Fibroblast of skin of right biceps (primary cell): ENCODE data around the gene SLC16A8.
"Not testable (repeated sequence)": the region's sequence is repeated elsewhere in the genome, so short reads cannot be mapped to it uniquely, and the experiment has no call there.

Experiments
- DNase-seq: peaks from one replicate; pipeline ENCODE4 v3.0.0-alpha.2; 2013

Gene SLC16A8

DNA sequence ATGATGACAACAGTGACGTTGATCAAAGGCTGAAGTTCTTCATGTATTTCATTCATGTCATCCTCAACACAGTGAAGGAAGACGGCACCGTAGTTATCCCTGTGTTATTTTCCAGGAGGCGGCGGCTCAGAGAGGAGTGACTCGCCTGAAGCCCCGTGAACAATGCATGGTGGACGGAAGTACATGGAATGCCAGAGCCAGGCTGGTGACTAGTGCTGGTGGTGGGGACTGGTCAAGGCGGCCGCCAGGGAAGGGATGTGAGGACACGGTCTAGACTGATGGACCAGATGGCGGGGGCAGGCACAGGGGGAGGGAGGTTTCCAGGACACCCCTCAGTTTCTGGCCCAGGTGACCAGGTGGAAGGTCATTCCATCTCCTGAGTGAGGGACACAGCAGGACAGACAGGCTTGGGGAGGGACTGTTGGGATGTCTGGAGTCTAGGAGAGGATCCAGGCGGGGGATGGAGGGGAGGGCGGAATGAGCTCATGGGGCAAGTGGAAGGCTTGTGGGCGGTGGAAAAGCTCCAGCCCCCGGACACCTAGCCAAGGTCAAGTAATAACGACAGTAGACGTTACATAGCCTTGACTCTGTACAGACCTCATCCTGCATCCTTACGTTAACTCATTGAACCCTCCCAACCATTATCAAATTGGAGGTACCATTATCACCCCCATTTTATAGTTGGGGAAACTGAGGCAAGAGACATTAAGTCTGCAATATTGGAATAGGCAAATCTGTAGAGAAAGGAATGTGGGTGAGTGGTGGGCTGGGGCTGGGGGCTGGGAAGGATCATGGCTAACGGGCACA, 42.8 kb downstream of the SLC16A8 start:
- peak; percentile 37 for DNase-seq

DNA sequence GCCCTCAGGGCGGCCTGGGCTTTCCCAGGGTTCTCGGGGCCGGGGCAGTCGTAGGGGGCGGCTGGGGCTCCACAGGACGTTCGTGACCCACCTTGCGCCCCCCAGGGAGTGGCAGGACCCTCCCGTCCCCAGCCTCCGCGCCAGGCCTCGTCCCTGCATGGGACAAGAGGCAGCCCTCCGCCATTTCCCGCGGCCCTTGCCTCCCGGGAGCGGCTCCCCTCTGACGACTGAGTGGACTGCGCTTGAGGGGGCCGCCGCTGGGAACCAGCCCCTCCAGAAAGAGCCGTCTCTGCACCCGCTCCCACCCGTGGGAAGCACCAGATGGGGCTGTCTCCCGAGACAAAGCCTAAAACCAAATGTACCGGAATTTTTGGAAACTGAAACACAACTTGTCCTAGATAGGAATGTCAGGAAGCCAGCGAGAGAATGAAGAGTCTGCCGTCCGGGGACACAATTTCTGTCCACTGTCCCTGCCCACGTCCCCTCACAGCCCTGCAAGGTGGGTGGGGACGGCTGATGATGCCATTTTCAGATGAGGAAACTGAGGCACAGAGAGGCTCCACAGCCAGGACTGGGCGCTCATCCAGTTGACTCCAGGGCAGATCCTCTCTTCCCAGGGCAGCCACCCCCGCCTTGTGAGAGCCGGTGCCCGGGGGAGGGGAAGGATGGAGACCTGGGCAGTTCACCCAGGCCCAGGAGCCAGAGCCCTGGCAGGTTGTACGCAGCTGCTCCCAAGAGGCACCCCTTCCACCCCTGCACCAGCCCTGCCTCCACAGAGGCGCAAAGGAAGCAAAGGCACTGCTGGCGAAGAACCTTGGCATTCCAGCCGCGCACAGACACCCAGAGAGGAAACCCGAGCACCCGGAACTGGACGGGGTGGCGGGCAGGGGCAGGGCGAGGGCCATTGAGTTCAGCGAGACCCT, 44.8 kb downstream of the SLC16A8 start:
- DNase-seq = no peak

DNA sequence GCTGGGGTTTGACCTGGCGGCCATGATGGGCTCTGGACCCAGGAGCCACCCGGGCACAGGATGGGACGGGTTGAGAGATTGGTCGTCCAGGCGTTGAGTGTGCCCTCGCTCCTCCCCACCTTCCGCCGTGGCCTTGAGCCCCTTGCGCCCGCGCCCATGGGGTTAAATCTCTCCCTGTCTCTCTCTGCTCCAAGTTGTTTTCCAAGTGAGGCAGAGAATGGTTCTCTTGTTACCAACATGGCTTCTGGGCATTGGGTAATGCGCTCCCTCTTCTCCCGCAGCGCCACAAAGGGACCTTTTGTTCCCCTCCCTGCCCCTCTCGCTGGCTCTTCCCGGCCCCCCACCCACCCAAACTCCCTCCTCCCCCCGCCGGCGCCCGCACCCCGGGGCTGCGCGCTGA, 45.6 kb downstream of the SLC16A8 start:
- DNase-seq = no peak

DNA sequence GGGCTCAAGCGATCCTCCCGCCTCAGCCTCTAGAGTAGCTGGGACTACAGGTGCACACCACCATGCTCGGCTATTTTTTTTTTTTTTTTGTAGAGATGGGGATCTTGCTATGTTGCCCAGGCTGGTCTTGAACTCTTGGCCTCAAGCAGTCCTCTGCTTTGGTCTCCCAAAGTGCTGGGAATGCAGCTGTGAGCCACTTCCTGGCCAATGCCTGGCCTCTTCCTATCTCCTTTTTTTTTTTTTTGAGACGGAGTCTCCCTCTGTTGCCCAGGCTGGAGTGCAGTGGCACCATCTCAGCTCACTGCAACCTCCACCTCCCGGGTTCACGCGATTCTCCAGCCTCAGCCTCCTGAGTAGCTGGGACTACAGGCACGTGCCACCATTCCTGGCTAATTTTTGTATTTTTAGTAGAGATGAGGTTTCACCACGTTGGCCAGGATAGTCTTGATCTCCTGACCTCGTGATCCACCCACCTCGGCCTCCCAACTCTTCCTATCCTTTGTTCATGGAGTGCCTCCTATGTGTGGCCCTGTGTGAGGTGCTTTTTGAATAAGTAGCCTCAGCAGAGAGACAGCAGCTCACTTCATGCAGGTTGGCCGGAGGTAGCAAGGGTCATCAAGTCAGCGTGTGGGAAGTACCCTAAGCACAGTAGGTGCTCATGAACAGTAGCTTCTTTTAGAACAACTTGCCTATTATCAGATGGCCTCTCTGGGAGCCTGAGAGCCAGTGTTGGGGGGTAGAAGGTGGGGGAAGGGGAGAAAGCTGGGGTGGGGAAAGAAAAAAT, 46.4 kb downstream of the SLC16A8 start:
- DNase-seq = not testable (repeated sequence)

DNA sequence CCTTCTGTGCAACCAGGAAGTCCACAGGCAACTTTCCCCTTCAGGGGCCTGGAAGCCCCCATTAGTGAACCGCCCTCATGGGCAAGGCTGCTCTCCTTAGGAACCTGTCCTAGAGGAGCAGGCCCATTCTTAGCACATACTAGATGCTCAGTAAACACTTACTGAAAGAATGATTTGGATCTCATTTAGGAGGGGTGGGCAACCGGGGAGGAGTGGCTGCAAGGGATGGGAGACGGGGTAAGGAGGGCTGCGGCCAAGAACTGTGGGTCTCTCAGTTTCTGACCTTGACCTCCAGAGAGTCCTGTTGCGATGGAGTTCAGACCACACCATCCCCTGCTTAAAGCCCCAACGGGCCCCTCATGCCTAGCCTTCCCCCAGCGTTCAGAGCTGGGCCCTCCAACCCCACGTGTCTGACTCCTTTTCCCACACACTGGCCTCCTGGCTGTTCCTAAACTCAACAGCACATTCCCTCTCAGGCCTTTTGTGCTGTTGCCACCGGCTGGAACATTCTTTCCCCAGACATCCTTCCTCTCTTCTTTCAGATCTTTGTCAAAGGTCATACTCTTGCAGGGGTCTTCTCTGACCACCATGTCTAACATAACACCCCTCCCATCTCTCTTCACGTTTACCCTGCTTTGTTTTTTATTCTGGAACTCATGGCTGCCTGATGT, 47.5 kb downstream of the SLC16A8 start:
- DNase-seq = no peak

DNA sequence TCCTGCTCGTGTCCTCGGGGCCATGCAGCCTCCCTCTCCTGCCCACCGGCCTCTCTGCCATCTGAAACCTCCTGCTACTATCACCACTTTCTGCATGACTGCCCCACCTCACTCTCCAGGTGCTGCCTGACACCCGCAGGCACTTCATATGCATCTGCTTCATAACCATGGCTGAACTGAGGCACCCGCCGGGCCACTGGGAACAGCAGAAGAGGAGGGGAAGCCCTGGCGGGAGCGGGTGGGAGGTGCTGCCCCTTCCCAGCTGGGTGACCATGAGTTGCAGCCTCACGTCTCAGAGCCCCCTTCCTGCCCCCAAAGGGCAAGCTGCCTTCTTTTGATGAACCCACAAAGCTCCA, 48.5 kb downstream of the SLC16A8 start:
- no peak for DNase-seq

DNA sequence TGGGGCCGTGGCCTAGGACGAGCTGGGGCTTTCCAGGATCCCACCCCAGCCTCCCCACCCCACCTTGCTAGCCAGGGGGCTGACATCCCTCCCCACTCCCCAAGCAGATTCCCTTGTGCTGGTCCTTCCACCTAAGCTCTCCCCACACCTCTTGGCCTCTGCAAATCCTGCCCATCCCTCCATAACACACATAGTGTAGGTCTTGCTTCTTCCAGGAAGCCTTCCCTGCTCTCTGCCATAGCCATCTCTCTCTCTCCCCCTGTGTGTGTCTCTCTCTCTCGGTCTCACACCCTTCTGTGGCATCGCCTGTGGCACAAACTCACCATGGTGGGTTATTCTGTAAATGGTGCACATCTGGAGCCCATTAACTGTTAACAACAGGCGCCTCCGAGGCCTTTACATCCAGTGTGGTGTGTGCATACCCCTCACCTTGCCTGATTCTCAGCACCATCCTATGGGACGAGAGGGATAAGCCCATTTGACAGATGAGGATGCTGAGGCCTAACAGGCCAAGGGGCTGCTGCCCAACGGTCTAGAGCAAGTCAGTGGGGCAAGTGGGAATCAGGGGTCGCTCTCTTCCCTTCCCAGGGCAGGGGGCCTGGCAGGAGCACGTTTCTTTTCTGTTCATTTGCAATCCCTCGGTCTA, 49.0 kb downstream of the SLC16A8 start:
- DNase-seq = peak; percentile 24

DNA sequence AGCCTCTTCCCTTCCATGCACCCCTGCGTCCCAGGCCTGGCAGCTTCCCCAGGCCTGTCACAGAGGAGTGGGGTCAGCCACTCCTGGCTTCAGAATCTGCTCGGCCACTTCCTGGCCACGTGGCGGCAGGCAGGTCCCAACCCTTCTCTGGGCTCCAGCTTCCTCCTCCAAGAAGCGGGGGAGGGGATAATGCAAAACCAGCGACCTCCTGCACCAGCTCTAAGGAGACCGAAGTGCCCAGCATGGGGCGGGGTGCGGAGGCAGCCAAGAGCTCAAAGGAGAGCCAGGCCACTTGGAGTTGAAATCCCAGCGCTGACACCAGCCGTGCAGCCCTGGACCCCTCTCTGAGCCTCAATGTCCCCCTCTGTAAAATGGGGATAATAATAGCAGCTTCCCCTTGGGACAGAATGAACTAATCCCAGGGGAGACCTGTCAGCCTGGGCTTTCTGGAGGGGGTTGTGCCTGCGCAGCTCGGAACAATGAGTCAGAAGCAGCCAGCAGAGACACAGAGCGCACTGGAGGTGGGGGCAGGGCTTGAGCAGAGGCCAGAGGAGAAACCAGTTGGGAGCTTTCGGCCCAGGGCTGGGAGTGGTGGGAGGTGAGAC, 49.6 kb downstream of the SLC16A8 start:
- DNase-seq = peak; percentile 93

DNA sequence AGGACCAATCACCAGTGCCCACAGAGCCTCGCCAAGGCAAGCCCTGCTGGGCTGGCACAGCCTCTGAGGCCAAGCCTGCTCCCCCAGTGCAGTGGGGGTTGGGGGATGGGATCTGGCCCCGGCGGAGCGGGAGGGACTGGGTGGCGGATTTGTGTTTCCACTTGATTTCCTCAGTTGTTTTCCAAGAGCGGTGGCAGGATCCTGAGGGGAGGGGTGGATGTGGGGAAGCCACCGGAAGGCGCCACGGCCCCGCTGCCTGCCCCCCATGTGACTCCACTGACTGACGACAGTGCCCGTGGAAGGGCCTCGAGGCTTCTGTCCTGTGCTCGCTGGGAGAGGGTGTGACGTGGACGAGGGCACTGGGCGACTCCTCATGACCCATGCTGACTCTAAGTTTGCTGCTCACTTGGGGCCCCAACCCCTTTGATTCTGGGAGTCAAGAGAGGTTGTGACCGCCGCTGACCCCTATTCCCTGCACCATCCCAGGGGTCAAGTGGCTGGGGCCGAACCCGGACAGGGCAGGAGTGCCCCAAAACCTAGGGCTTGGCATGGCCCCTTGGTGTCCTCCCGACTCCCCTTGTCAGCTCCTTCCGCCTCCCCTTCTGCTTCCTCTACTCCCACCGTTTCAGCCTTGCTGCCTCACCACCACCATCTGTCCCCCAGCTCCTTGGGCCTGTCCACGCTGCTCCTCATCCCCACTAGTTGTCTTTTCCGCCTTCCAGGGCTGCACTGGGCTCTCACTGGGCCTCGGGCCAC, 50.3 kb downstream of the SLC16A8 start:
- DNase-seq = no peak

DNA sequence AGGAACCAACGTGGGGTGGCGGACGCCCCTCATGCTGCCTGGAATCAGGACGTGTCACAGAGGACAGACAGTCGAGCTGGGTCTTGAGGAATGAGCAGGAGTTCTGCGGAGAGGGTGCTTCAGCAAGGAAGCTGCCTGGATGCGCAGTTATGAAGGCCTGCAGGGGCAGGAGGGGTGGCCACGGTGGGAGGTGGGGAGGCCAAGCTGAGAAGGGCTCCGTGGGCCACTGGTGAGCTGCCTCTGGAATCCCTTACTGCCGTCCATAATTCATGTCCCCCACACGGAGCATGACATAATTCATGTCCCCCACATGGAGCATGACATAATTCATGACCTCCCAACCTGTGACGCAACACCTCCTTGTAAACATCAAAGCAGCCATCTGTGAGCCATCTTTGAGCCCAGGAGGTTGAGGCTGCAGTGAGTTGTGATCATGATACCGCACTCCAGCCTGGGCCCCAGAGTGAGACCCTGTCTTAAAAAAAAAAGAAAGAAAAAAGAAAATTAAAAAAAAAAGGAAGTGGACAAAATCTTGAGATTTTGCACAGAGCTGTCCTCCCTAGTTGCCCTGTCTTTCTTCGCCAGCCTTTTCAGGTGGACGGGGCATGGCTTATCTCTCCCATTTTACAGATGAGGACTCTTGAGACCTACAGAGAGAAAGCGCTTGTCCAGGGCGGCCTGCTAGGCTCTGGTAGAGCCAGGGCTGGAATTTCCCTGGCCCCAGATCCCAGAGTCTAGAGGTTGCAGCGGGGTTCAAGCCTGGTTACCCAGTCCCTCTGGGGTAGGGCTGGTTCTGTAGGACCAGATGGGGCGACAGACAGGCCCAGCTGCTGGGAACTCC, 51.1 kb downstream of the SLC16A8 start:
- peak; percentile 81 for DNase-seq

DNA sequence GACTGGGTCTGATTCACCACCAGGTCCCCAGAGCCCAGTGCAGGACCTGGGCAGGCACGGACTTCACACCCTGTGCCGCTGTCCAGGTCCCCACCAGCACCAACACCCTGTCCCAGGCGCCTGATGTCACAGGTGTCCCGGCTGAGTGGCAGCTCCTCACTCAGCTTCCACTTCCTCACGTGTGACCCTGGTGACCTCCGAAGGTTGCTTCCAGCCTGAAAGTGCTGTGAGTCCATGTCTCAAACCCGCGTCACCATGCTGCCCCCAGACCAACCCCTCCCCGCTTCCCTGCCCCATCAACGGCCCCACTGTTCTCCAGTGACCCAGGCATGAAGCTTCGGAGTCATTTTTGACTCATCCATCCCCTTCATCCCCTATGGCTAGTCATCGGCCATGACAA, 52.5 kb downstream of the SLC16A8 start:
- DNase-seq = no peak

DNA sequence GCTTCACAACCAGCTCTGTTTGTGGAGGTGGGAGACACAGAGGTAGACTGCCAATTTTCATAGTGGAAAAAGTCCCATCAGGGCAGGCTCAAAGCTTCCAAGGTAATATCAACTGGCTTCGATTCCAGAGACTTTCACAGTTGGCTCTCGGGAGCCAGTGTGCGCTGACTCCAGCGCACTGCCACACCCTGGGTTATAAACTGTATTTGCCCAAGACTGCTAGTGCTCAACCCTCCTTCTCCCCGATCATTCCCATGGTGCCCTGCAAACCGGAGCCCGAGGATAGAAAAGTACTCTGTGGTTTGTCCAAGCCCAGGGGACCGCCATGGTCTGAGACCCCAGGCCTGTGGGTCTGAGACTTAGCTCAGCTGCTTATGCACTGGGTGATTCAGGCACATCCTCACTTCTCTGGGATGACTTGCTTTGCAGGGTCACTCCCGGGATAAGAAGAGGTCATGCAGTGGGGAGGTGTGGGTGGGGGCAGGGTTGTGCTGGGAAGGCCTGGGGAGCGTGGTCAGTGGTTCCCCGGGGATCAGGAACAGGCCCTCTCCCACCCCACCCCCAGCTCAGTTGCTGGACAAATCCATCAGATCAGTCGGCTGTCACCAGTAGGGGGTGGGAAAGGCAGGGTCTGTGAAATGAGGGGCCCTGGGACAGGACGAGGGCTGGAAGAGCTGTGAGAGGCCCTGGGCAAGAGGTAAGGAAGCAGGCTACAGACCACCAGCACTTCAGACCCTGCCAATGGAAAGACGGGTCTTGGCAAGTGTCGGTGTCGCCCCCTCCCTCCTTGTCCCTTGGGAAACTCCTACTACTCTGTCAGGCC, 53.5 kb downstream of the SLC16A8 start:
- peak; percentile 14 for DNase-seq

DNA sequence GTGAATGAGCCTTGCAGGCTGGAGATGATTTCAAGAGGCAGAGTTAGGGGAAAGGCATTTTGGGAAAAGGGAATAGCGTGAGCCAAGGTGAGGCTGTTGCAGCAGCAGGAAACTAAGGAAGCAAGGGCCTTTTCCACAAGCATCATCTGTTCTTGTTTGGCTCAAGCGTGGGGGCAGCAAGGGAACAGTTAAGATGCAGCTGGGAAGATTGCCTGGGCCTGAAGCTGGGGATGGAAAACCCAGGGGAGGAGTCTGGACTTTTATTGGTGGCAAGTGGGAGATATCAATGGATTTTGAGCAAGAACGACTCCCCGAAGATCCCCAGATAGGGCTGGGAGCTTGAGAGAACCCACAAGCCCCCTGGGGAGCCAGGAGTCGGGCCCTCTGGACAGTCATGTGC, 54.1 kb downstream of the SLC16A8 start:
- no peak for DNase-seq

DNA sequence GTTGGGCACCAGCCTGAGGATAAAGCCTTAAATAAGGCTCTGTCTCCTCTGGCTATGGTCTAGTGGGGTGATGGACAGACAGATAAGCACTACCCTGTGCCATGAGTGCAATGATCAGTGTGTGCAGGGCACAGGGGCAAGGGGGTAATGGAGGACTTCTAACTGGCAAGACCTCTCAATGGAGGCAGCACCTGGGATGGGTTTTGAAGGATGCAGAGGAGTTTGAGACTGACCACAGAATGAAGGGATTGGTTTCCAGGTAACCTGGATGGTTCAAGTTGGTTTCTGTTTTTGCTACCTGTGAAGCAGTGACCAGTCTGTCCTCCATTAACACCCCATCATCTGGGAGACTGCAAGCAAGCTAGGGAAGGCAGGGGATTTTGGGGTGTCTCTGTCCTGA, 54.6 kb downstream of the SLC16A8 start:
- DNase-seq = no peak

DNA sequence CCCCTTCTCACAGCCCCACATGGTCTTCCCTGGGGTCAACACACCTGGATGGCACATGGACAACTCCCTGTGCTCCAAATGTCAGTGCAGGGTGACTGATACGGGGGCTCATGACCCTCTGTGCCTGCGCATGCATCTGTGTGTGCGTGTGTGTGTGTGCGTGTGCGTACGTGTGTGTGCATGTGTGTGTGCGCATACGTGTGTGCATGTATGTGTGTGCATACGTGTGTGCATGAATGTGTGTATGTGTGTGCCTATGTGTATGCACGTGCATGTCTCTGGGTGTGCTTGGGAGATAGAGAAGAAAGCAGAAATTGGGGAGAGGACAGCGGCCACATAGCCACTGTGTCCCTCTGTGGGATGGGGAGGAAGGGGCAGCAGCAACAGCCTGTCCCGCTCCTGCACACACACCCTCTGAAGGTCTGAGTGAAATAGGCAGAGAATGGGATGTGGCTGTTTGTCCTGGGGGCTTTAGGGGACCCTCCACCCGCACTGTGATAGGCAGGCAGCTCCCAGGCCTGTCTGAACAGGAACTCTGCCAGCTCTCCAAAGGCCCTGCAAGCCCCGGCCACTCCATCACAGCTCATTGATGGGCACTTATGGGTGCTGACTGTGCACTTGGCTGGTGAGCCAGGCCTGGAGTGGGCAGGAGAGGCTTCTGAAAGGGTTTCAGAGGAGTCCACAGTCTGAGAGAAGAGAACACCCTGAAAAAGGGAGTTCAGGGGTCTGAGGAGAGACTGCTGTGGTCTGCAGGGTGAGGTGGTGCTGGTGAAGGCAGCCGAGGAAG, 55.4 kb downstream of the SLC16A8 start:
- no peak for DNase-seq
